Measurements from ENCODE around the gene CACNA2D2.

- TF ChIP-seq CTCF (IDR thresholded peaks at IDR 0.05; ENCODE audit: low read length): no peak
- TF ChIP-seq EZH2 (IDR thresholded peaks at IDR 0.05; ENCODE audit: borderline replicate concordance, low read length): no peak
Observed at GRCh38 chr3:50534681-50535330, 31.4 kb upstream of the CACNA2D2 start.

Measured in OCI-LY1 (cell line).